Progenitor cell of endocrine pancreas (in vitro differentiated cells): ENCODE results near the gene KCNA5. TPM values are rescaled to one million over a fixed set of nuclear protein-coding genes. Genes with fewer than 3 reads are reported as not detected.

ENCODE experiments used
- DNase-seq: peaks from one replicate; pipeline ENCODE4 v3.0.0; 2021; ENCODE audit warnings: low spot score; ENCODE audit not compliant: unreplicated experiment
- H3K27ac Mint-ChIP-seq: 2 replicates; pipeline ENCODE4 v1.8.0; 2021; ENCODE audit warnings: mild to moderate bottlenecking, moderate library complexity, mixed read lengths
- H3K27me3 Mint-ChIP-seq: 2 replicates; pipeline ENCODE4 v1.8.0; 2021; ENCODE audit warnings: mixed read lengths
- H3K36me3 Mint-ChIP-seq: 2 replicates; pipeline ENCODE4 v1.8.0; 2022; ENCODE audit warnings: mixed read lengths; ENCODE audit not compliant: insufficient read depth
- H3K4me1 Mint-ChIP-seq: 2 replicates; pipeline ENCODE4 v1.8.0; 2021; ENCODE audit warnings: low read depth, mixed read lengths
- H3K4me3 Mint-ChIP-seq: 2 replicates; pipeline ENCODE4 v1.8.0; 2021; ENCODE audit warnings: low read depth, mild to moderate bottlenecking, moderate library complexity, mixed read lengths
- H3K9me3 Mint-ChIP-seq: 2 replicates; pipeline ENCODE4 v1.8.0; 2021; ENCODE audit warnings: low read depth, mixed read lengths
- total RNA-seq: library from RNA; stranded (reverse); gene quantifications from 2 replicates; pipeline ENCODE4 v1.2.1, GENCODE V29; 2021
- TF ChIP-seq, protein P1 (sequence below): fragments of 200-600 bp; sonication (generic); IDR thresholded peaks from one replicate; pipeline ENCODE4 v1.5.0; 2021; ENCODE audit warnings: antibody characterized with exemption, mild to moderate bottlenecking; ENCODE audit not compliant: unreplicated experiment

KCNA5 gene
- total RNA-seq, 1 donor from 2014 or later = 0.72 TPM

DNA sequence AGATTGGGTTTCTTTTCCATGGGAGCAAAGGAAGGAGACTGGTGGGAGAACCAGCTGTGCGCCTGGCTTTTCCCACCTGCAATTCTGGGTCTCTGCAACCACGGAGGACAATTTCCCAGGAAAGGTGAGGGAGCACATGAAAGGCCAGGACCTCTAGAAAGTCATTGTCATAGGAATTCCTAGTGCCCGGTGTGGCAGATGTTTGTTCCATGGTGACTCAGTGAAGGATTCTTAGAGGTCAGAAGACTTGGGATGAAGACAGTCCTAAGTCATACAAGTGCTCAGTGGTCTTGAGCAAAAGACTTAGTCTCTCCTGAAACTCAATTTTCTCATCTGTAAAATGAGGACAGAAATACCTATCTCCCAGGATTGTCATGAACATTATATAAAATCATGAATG is 51.3 kb downstream of the KCNA5 start:
- TF ChIP-seq, protein P1, sequence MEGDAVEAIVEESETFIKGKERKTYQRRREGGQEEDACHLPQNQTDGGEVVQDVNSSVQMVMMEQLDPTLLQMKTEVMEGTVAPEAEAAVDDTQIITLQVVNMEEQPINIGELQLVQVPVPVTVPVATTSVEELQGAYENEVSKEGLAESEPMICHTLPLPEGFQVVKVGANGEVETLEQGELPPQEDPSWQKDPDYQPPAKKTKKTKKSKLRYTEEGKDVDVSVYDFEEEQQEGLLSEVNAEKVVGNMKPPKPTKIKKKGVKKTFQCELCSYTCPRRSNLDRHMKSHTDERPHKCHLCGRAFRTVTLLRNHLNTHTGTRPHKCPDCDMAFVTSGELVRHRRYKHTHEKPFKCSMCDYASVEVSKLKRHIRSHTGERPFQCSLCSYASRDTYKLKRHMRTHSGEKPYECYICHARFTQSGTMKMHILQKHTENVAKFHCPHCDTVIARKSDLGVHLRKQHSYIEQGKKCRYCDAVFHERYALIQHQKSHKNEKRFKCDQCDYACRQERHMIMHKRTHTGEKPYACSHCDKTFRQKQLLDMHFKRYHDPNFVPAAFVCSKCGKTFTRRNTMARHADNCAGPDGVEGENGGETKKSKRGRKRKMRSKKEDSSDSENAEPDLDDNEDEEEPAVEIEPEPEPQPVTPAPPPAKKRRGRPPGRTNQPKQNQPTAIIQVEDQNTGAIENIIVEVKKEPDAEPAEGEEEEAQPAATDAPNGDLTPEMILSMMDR = no peak
- Mint-ChIP-seq H3K4me3 (no peak overlapping the region), H3K27me3 (peaks cover 65% of the 10 kb centered on the region), H3K9me3 (no peaks in the 10 kb centered on the region), H3K27ac (no peak overlapping the region), H3K4me1 (no peaks in the 10 kb centered on the region), H3K36me3 (no peaks in the 10 kb centered on the region)
- no peak for DNase-seq

Other genes starting within 250 kb of the KCNA5 start
- not detected in 2 replicates for gene KCNA1, start 134.0 kb upstream of the KCNA5 start, total RNA-seq